GM18867 (cell line): ENCODE measurements around the gene SLC12A6.
"Not testable (repeated sequence)": the region's sequence is repeated elsewhere in the genome, so short reads cannot be mapped to it uniquely, and the experiment has no call there.

Experiments used
- ATAC-seq: cut with Tn5 transposase; IDR thresholded peaks from one replicate; pipeline ENCODE4 v1.9.1; 2021; ENCODE audit warnings: mild to moderate bottlenecking, moderate library complexity; ENCODE audit not compliant: unreplicated experiment

SLC12A6 gene

GRCh38 chr15:34209421-34210282 lies 127.9 kb downstream of the SLC12A6 start, which contains the start of gene KATNBL1:
Gene KATNBL1, minus strand, starts transcription at chr15:34210096. Its CDS starts 46,420 bp downstream, at chr15:34163676.
- peak; percentile 88 for ATAC-seq

- ATAC-seq = no peak
Measured at GRCh38 chr15:34206011-34206410, 131.6 kb downstream of the SLC12A6 start.

GRCh38 chr15:34203936-34204335 lies 133.6 kb downstream of the SLC12A6 start:
- ATAC-seq = no peak

- no peak for ATAC-seq
Measured at GRCh38 chr15:34203305-34203704, 134.3 kb downstream of the SLC12A6 start.

- not testable (repeated sequence) for ATAC-seq
Measured at GRCh38 chr15:34193272-34193671, 144.3 kb downstream of the SLC12A6 start.

GRCh38 chr15:34188711-34189110 lies 148.9 kb downstream of the SLC12A6 start:
- no peak for ATAC-seq

GRCh38 chr15:34185666-34186065 lies 151.9 kb downstream of the SLC12A6 start:
- ATAC-seq = no peak

GRCh38 chr15:34182942-34183341 lies 154.6 kb downstream of the SLC12A6 start:
- ATAC-seq = no peak
